PFSK-1 (cell line): ENCODE measurements around the gene TRERF1.

Experiments used
- POLR2AphosphoS5 ChIP-seq: IDR thresholded peaks from 2 replicates; pipeline ENCODE4 v1.6.1; 2012; ENCODE audit warnings: low read depth, mild to moderate bottlenecking, control low read depth, low read length, moderate library complexity
- TF ChIP-seq, protein P1 (sequence below), 2 experiments: IDR thresholded peaks; 2 replicates each; pipeline versions ENCODE4 v1.6.1 to v1.8.0; 2011 to 2012; ENCODE audit warnings: low read depth in 2 of 2, low read length in 2 of 2, control low read depth in 1 of 2, inconsistent platforms in 1 of 2, mild to moderate bottlenecking in 1 of 2, moderate library complexity in 1 of 2; ENCODE audit not compliant: insufficient read depth in 1 of 2

GRCh38 chr6:42366999-42367352 lies 84.8 kb downstream of the TRERF1 start:
- TF ChIP-seq POLR2AphosphoS5, result no peak
- TF ChIP-seq, protein P1, sequence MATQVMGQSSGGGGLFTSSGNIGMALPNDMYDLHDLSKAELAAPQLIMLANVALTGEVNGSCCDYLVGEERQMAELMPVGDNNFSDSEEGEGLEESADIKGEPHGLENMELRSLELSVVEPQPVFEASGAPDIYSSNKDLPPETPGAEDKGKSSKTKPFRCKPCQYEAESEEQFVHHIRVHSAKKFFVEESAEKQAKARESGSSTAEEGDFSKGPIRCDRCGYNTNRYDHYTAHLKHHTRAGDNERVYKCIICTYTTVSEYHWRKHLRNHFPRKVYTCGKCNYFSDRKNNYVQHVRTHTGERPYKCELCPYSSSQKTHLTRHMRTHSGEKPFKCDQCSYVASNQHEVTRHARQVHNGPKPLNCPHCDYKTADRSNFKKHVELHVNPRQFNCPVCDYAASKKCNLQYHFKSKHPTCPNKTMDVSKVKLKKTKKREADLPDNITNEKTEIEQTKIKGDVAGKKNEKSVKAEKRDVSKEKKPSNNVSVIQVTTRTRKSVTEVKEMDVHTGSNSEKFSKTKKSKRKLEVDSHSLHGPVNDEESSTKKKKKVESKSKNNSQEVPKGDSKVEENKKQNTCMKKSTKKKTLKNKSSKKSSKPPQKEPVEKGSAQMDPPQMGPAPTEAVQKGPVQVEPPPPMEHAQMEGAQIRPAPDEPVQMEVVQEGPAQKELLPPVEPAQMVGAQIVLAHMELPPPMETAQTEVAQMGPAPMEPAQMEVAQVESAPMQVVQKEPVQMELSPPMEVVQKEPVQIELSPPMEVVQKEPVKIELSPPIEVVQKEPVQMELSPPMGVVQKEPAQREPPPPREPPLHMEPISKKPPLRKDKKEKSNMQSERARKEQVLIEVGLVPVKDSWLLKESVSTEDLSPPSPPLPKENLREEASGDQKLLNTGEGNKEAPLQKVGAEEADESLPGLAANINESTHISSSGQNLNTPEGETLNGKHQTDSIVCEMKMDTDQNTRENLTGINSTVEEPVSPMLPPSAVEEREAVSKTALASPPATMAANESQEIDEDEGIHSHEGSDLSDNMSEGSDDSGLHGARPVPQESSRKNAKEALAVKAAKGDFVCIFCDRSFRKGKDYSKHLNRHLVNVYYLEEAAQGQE (IDR thresholded peaks at IDR 0.05; ENCODE audit: insufficient read depth in 1 of 2, low read depth in 2 of 2, low read length in 2 of 2), result no peak
